NCI-H1694 (cell line): ENCODE measurements around the gene TMIE.

Source experiments
- DNase-seq: peaks from one replicate; lab custom pipeline; 2025; lab: John Stamatoyannopoulos, UW

TMIE gene, protein sequence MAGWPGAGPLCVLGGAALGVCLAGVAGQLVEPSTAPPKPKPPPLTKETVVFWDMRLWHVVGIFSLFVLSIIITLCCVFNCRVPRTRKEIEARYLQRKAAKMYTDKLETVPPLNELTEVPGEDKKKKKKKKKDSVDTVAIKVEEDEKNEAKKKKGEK

DNA sequence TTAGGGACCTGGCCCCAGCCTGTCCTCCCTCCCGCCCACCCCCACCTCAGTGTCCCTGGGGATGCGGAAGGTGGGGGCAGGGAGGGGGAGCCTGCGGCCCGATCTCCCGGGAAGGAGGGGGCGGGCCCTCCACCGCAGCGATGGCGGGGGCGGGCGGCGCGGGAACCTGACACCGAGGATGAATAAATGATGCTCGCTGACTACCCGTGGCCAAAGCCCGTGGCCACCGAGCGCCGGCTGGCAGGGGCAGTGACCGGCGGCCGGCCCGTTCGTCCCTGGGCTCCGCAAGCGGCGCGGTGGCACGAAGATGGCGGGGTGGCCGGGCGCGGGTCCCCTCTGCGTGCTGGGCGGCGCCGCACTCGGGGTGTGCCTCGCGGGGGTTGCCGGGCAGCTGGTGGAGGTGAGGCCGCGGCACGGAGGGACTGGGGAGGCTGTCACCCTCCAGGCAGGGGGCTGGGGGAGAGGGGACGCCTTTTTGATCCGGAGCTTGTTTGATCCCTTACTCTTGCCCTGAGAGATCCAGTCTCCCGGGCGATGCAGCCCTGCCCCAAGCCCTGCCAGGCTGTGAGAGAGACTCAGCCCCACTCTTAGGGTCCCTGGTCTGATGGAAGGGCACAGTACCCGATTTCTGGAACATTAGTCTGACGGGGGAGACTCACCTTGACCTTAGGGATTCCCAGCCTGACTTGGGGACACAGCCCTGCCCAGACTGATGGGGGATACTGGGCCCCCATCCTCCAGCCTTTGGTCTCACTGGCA, at the start of gene TMIE:
TSS of gene TMIE (plus strand) at position 212 of the 759 bp plus-strand sequence. CDS start at position 308, 96 bp downstream.
- DNase-seq: no peak

DNA sequence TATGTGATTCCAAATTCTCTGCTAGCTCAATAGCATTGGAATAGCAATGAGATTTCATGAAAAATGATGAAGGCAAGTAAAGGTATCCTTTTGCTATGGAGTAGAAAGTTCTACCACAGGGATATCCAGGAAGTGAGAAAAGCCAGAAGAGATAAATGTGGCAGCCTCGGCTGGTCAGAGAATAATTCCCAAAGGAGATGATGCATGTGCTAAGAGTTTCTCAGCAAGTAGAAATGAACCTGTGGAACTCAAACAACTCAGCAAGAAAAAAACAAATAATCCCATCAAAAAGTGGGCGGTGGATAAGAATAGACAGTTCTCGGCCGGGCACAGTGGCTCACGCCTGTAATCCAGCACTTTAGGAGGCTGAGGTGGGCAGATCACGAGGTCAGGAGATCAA, 45.9 kb upstream of the TMIE start:
- DNase-seq: no peak

DNA sequence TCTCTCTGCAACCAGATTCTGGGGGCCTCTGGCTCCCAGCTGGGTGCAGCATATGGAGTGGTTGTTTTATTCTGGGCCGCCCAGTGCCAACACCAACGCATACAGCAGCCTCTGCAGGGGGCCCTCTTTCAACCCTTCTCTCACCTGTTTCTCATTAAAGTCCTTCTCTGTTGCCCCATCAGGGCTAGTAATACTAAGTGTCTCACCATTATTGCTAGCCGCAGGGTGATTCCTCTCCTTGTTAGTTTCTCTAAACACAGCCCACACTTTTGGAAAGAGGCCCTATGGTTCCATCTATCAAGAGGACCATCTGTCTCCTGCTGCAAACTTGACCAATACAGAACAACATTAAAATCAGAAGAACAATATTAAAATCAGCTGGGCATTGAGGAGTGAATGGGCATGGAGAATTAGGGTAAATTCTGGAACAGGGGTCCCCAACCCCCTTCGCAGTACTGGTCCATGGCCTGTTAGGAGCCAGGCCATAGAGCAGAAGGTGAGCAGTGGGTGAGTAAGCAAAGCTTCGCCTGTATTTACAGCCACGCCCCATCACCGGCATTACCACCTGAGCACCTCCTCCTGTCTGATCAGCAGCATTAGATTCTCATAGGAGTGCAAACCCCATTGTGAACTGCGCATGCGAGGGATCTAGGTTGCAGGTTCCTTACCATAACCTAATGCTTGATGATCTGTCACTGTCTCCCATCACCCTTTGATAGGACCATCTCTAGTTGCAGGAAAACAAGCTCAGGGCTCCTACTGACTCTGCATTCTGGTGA, 44.2 kb upstream of the TMIE start:
- no peak for DNase-seq

DNA sequence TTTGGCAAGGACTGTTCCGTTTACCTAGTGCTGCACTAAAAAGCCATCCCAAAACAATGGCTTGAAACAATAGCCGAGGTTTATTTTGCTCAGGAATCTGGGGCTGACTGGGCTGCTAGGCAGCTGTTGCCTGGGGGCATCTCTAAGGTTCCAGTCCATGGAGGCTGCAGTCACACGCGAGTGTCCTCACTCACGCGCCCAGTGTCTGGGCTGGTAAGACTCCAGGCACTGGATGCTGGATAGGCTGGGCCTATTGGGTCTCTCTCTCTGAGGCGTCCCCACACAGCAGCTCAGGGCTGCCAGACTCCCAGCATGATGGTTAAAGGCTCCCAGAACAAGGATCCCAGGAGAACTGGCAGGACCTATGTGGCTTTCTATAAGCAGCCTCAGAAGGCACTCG, 41.9 kb upstream of the TMIE start:
- DNase-seq: no peak

DNA sequence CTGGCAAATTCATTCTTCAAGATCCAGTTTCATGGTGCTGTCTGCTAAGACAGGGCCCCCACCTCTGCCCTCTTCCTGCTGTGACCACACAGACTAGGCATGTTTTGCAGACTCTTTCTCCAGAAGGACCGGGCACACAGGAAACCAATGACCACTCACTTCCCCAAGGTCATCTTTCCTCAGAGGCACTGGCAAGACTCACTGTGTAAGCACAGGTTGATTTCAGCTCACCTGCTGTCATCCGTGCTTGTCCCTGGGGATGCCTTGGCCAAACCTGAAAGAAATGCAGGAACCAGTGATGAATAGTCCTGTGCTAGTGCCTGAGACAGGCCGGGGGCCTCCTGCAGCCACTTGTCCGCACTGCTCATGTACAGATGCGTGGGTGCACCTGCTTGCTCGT, 41.2 kb upstream of the TMIE start:
- no peak for DNase-seq

DNA sequence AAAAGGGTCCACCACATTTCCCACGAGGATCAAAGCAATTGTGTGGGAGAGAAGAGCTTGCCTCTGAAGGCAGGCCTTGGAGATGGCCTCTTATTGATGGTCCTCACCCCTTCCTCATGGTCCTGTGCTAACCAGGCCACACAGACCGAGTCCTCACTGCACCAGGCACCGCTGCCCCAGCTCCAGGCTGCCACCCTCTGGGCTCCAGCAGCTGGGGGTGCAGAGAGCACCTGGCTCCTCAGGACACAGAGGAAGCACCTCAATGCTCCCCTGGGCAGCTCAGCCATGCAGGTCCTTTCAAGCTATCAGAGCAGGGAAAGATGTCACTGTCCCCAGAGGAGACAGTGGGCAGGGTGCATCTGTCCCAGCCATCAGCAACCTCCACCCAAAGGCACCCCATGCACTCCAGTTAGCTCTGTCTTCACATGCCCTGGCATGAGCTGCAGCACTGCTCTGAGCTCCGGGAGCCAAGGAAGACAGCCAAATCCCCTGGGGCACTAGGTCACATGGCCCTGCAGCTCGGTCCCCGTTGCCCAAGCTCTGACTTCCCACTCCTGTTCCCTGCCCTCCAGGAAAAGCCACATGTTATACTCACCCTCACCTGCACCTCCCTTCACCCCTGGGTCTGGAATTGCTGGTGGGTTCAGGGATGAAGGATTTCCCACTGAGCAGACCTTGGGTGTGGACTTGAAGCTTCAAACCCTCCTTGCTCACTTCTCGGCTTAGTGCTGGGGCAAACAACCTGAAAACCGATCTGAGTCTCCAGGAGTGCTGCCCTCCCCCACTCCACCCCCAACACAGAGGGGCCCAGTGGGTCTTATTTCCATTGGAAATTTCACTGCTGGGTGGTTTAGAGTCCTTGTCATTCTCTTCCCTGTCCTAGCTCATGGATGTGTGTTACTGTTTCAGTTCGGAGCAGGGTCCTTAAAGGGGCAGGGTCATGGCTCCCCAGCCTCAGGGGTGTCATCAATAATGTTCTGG, 40.4 kb upstream of the TMIE start:
- DNase-seq: no peak

DNA sequence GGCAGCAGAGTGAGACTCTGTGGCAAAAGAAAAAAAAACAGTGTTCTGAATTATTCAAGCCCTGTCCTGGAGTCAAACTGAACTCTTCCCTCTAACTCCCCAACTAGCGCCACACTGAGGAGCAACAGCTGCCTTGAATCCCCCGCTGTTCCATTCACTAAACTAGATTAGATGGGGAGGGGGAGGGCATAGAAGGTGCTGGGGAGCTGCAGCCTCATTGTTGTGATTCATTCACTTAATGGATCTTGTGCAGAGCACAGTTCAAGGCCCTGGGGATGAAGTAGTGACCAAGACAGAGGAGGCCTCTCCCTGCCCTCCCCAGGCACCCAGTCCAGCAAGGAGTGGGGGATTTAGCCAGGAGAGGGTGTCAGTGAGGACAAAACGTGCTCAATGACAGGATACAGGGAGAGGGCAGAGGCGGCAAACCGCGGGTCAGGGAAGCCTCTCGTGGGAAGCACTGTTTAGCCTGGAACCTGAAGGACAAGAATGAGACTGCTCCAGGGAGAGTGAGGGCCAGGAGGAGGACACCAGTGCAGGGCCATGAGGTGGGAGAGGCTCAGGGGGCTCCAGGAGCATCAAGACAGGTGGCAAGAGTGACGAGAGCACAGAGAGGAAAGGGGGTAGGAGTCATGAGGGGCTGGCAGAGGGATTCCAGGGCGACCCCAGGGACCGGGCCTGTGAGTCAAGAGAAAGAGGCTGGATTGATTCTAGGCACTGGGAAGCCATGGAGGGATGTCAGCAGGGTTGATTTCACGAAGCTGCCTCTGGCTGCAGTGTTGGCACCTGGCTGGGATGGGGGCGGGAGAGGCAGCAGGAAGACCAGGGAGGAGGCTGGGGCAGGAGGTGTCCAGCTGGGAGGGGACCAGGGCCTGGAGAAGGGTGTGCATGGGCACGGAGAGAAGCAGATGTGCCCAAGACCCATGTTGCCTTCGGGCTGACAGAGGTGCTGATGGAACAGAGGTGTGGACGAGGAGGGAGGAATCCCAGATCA, 39.1 kb upstream of the TMIE start:
- DNase-seq: no peak

DNA sequence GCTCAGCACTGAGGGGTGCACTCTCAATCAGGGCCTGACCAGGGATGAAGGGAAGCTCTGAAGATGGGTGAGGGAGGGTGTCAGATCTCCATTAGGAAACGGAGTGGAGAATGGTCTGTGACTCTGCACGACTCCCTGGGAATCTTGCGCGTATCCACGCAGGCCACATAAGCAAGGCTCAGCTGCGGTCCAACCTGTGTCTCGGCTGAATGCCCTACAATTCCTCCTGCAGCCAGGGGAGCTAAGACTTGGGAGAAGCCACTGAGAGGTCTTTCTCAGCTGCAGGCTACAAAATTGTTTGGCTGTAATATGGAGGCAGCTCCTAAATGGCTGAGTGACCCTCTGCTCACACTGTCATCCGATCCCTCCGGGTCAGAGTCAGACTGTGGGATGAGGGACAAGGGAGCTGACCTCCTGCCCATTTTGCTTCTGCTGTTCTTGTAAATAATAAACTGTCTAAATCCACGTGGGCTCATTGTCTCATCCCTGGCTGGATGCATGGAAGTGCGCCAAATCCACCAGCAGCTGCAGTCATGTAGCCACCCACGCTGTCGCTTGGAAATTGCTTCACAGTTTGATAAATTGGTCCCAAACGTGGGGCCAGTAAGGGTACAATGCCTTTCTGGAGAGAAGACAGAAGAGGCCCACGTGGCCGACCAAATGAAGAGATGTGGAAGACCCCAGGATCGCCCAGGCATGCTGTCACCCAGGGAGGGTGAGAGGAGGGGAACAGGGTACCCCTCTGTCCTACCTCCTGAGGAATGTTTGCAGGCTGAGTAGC, 38.2 kb upstream of the TMIE start:
- DNase-seq: no peak

DNA sequence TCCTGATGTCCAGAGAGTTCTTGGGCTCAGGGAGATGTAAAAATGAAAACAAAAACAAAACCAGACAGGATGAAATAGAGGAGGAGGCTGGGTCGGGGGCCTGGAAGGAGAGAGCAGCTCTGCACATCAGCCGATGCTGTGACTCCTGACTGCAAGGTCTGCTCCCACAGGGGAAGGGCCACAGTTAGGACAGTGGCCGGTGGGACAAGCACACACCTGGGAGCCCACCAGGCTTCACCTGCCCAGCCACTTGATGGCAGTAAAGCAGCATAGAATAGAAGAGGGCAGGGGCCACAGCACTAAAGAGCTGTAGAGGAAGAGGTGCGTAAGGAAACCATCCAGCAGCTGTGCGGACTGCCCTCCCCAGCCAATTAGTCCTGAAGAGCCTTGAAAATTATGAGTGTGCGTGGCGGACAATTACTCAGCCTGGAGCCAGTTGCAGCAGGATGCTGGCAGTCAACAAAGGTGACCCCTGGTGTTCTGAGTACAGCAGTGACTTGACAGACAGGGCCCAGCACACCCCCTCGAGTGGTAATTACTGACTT, 37.5 kb upstream of the TMIE start:
- no peak for DNase-seq

DNA sequence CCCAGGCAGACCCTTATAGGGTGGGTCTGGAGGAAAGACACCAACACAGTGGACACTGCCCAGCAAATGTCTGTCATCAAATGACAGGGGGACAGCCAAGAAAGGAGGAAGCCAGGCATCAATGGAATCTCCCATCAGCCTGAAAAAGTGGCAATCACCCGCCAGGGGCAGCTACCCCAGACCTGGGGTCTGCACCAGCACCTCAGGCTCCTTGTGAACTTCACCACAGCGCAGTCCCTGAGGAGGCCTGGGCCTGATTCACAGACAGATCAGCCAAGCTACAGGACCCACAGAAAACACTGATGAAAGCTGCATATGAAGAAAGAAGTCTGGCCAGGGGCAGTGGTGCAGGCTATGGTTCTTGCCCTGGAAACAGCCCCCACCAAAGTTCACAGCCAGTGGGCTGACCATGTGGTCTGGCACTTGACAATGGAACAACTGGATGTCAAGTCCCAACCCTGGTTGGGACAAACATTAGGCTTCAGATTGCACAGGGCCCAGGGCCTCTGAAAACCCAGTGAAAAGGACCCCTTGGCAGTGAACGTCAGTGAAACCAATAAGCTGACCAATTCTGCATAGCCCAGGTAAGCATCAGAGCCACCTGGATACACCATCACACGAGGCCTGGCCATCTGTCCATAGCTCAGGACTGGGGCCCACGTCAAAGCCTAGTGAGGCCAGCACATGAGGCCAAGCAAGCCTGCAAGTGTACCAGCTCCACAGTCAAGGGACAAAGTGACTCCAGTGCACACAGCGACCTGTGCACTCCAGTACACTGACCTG, 36.8 kb upstream of the TMIE start:
- no peak for DNase-seq

DNA sequence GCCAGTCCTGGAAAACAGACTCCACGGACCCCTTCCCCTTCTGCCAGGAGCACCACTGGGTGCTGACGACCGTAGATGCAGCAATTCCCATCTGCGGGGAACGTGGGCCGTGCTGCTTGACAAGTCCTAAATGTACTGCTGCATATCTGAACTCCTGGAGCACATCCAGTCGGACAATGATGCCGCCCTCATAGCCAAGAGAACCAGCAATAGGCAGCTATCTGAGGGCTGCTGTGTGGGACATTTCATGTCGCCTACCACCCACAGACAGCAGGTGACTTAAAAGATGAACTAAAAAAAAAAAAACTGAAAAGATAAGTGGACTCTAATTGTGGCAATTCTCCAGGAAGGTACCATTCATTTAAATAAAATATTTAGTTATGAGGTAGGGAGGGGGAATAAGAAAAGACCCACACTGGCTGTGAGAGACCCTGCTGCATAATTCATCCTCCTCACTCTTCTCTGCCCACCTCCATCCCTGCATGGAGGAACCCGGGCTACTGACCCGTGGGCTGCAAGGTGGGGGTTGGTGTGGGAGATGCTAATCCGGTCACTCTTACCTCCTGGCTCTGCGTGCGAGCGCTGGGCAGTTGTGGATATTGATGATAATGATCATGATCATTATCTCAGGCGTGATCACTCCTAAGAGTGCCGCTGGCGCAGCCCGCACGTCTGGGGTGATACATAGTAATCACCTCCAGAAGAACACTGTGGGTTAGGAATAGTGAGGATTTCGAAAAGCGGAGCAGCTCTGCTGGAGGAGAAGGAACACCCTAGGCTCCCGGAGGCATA, 36.0 kb upstream of the TMIE start:
- no peak for DNase-seq

DNA sequence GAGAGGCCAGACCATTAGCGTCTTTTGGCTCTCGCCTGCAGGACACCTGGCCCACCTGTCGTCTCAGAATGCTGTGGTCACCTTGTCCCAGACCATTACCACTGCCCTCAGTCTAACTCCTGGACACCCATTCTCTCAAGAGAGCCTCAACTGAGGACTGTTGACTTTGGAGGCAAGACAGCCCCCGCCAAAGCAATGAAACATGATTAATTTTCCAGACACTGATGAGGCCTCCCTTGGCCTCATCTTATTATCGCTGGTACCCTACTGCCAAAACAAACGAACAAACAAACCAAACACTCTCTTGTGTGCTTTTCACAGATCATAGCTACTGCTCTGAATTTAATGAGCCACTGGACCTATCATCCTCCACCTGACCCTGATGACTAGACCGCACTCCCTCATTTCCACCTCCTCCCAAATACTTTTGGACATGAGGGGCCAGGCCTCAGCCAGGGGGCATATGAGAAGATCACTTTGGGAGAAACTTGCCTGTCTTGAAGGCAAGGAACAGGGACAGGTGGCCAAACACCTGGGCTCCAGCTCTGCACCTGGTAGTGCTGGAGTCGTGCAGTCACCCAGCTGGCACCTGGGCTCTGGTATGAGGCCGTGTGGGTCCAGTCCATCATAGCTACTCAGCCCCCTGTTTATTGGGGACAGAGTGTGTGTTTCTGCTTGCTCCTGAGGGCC, 35.3 kb upstream of the TMIE start:
- no peak for DNase-seq

DNA sequence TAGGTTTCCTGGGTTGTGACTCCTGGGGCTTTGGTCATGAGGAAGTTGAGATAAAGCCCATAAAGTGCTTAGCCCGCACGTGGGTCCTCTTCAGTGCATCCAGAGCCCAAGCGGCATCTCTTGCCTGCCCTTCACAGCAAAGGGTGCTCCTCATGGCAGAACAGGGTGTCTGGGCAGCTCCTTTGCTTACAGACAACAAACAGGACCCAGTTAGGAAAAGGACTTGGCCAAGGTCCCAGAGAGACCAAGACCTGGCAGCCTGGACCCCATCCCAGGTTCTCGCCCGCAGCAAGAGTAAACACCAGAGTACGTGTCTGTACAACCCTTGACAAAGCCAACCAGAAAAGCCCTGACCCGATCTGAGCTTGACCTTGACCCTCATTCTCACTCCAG, 34.7 kb upstream of the TMIE start:
- DNase-seq: no peak

DNA sequence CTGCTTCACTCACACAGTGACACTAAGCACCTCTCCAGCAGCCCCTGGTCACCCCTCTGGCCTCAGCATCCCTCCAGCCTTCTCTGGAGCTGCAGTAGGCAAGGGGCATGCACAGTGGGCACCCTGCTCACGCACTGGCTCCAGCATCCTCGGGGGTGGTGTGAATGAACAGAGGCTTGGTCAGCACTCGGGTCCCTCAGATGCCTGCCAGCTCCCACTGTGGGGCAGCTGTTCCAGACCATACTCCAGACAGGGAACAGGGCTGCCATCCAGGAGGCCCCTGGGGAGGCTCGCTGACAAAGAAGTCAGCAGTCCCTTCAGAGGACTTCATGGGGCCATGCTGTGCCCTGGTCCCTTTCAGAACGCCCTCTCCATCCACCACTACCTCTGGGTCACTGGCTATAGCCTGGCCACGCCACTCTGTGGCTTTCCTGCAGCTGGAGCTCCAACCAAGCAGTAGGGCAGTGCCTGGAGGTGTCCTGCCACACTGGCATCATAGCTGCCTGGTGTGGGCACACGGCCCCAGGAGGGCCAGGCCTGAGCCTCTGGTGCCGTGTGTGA, 34.1 kb upstream of the TMIE start:
- DNase-seq: no peak

DNA sequence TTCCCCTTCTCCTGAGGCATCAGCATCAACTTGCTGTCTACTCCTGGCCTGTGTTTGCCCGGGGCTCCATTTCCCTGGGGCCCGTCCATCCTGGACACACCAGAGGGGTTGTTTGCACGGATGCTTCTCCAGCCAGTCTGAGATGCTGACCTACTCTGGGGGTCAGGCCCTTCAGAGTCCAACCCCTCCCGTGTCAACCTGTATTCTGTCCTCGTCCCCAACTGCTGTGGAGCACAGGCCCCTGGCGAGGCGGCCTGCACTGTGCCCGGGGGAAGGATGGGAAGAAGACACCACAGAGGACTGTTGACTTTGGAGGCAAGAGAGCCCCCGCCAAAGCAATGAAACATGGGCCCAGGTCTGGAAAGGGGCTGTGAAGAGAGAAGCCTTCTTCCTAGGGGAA, 33.5 kb upstream of the TMIE start:
- DNase-seq: no peak

DNA sequence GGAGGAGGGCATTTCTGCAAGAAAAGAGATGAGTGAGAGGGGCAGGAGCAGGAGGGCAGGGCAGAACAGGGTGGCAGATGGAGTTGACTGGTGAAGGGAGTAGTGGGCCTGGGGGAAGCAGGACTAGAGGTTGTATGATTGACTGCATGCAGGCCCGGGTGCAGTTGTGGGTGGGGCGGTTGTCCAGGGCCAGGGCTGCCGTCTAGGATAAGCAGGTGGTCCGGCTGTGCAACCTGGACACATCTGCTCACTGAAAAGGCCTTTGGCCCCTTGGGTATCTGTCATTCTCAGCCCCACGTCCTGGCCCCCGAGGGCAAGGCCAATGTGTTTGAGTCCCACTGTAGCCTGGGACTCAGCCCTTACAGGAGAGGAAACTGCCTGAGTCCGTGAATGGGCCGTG, 33.1 kb upstream of the TMIE start:
- DNase-seq: no peak

DNA sequence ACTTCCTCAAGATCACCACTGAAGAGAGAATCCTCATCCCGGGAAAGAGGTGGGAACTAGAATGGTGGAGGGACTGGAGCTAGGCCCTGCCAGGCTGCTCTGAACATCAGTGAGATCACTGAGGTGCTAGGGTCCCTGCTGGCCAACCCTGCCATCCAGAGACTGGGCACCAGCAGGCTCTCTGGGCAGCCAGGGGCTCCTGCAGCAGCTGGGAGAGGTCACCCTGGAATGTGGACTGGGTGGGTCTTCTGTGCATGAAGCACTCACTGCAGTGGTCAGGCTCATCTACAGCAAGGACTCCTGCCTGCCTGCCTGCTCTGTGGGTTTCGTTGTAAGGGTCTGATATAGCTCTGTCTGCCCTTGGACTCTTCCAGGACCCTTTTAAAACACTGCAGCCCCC, 32.6 kb upstream of the TMIE start:
- DNase-seq: no peak
